Measurements from ENCODE around the gene KCNT2. TPM values are rescaled to one million over a fixed set of nuclear protein-coding genes. Genes with fewer than 3 reads are reported as not detected.

KCNT2 gene
- total and polyA plus RNA-seq, 2 experiments from 2014 or later: 0.14 to 0.32 TPM

- in situ Hi-C loops (cut with MboI): no loop called here
- no peaks in the 10 kb centered on the region for H3K4me1 ChIP-seq (ENCODE audit: insufficient read depth)
- no peak for TF ChIP-seq EZH2 (IDR thresholded peaks at IDR 0.05; ENCODE audit: insufficient read depth, poor library complexity, severe bottlenecking)
- no peak for TF ChIP-seq EZH2phosphoT487 (IDR thresholded peaks at IDR 0.05; ENCODE audit: insufficient read depth, low read depth)
- H2AFZ ChIP-seq: no peak overlapping the region
- H4K20me1 ChIP-seq (ENCODE audit: insufficient read depth): no peaks in the 10 kb centered on the region
- H3K79me2 ChIP-seq (ENCODE audit: insufficient read depth): no peaks in the 10 kb centered on the region
- no peak overlapping the region for H3K27ac ChIP-seq
- H3K9me3 ChIP-seq (ENCODE audit: low read depth): no peaks in the 10 kb centered on the region
- no peaks in the 10 kb centered on the region for H3K9me2 ChIP-seq (ENCODE audit: insufficient read depth)
- DNase-seq: no peak
- no peaks in the 10 kb centered on the region for H3K36me3 ChIP-seq (ENCODE audit: low read depth)
- H3K9ac ChIP-seq: no peak overlapping the region
- WGBS, 2 experiments (ENCODE audit: low coverage in 1 of 2, low lambda C conversion rate in 2 of 2, missing lambda C conversion rate in 2 of 2): 60 to 74% methylated on average over 3 of the region's 3 CpGs
- H3F3A ChIP-seq (ENCODE audit: insufficient read depth): no peaks in the 10 kb centered on the region
- no peak overlapping the region for H3K4me2 ChIP-seq (ENCODE audit: unreplicated experiment)
- no peaks in the 10 kb centered on the region for H3K27me3 ChIP-seq (replicated peaks; ENCODE audit: insufficient read depth)
- H3K4me3 ChIP-seq: no peak overlapping the region
Measured at GRCh38 chr1:196590959-196591358, 17.3 kb downstream of the KCNT2 start.

DNA sequence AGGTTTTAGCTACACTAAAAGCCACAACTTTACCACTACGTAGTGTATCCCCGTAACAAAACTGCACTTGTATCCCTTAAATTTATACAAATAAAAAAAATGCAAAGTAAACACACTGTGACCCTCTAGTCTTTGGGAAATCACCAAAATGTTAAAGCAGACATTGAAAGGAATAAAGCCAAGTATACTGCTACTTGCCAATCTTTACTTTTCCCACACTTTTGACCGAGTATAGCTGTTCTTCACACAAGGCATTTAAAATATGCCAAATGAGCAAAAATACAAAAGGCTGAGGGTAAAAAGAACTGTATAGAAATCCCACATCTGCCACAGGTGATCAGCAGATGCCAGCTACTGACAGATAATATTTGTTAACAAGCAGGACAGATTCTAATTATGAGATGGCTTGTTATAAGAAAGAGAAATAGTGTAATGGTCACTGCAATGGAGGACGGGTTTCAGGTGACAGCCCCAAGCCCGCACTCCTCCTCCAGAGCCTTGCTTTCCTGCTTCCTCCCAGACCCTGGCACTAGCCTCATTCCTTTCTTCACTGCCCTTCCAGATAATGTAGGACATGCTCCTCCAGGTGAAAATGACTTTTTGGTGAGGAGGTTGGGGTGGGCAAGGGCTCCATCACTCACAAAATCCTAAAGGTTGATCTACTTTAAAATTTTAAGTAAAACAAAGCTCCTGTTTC lies 18.1 kb downstream of the KCNT2 start:
- H3K27ac ChIP-seq: no peak overlapping the region
- no peaks in the 10 kb centered on the region for H3K79me2 ChIP-seq (ENCODE audit: insufficient read depth)
- no peak overlapping the region for H3K9ac ChIP-seq
- H2AFZ ChIP-seq: no peak overlapping the region
- no peaks in the 10 kb centered on the region for H3K4me1 ChIP-seq (ENCODE audit: insufficient read depth)
- in situ Hi-C loops (cut with MboI): no loop called here
- no peak for TF ChIP-seq EZH2phosphoT487 (IDR thresholded peaks at IDR 0.05; ENCODE audit: insufficient read depth, low read depth)
- H3K36me3 ChIP-seq (ENCODE audit: low read depth): no peaks in the 10 kb centered on the region
- no peaks in the 10 kb centered on the region for H3K9me2 ChIP-seq (ENCODE audit: insufficient read depth)
- H3K27me3 ChIP-seq (replicated peaks; ENCODE audit: insufficient read depth): no peaks in the 10 kb centered on the region
- no peaks in the 10 kb centered on the region for H3K9me3 ChIP-seq (ENCODE audit: low read depth)
- 82 to 84% methylated on average over 5 of the region's 5 CpGs for WGBS, 2 experiments (ENCODE audit: low coverage in 1 of 2, low lambda C conversion rate in 2 of 2, missing lambda C conversion rate in 2 of 2)
- DNase-seq: no peak
- no peaks in the 10 kb centered on the region for H4K20me1 ChIP-seq (ENCODE audit: insufficient read depth)
- H3K4me2 ChIP-seq (ENCODE audit: unreplicated experiment): no peak overlapping the region
- no peaks in the 10 kb centered on the region for H3F3A ChIP-seq (ENCODE audit: insufficient read depth)
- H3K4me3 ChIP-seq: no peak overlapping the region

DNA sequence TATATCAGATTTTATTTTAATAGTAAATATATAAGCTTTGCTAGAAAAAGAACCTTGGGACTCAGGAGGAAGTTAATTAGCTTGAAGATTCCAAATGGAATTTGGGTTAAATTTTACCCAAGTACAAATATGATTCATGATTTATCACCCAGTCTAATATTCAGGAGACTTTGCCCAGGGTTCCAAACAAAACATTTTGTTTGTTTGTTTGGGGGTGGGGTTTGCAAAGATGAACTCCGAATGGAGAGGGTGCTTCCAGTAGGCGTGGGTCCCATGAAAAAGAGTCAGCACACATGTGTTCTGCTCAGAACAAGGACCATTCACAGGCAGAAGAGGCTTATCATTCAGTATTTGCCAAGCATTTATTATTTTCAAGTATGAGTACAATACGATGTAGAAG lies 23.5 kb downstream of the KCNT2 start:
- Histone ChIP-seq H3K27ac (no peak overlapping the region), H4K20me1 (ENCODE audit: insufficient read depth) (no peaks in the 10 kb centered on the region), H3K79me2 (ENCODE audit: insufficient read depth) (no peaks in the 10 kb centered on the region), H3K9me3 (ENCODE audit: low read depth) (no peaks in the 10 kb centered on the region), H3K4me2 (ENCODE audit: unreplicated experiment) (no peak overlapping the region), H3K9ac (no peak overlapping the region), H3F3A (ENCODE audit: insufficient read depth) (no peaks in the 10 kb centered on the region), H3K4me3 (no peak overlapping the region), H3K36me3 (ENCODE audit: low read depth) (no peaks in the 10 kb centered on the region), H3K4me1 (ENCODE audit: insufficient read depth) (no peaks in the 10 kb centered on the region), H3K27me3 (replicated peaks; ENCODE audit: insufficient read depth) (no peaks in the 10 kb centered on the region), H3K9me2 (ENCODE audit: insufficient read depth) (no peaks in the 10 kb centered on the region), H2AFZ (no peak overlapping the region)
- TF ChIP-seq EZH2phosphoT487 (IDR thresholded peaks at IDR 0.05; ENCODE audit: insufficient read depth, low read depth) (no peak), EZH2 (IDR thresholded peaks at IDR 0.05; ENCODE audit: insufficient read depth, poor library complexity, severe bottlenecking) (no peak)
- in situ Hi-C loops (cut with MboI): no loop called here
- DNase-seq: no peak
- 53 to 54% methylated on average over 3 of the region's 3 CpGs for WGBS, 2 experiments (ENCODE audit: low coverage in 1 of 2, low lambda C conversion rate in 2 of 2, missing lambda C conversion rate in 2 of 2)

GRCh38 chr1:196577386-196577785 lies 30.9 kb downstream of the KCNT2 start:
- Histone ChIP-seq H4K20me1 (ENCODE audit: insufficient read depth) (no peaks in the 10 kb centered on the region), H3F3A (ENCODE audit: insufficient read depth) (no peaks in the 10 kb centered on the region), H3K27me3 (replicated peaks; ENCODE audit: insufficient read depth) (no peaks in the 10 kb centered on the region), H3K4me1 (ENCODE audit: insufficient read depth) (no peaks in the 10 kb centered on the region), H3K4me2 (ENCODE audit: unreplicated experiment) (no peak overlapping the region), H3K4me3 (no peak overlapping the region), H3K9me2 (ENCODE audit: insufficient read depth) (no peaks in the 10 kb centered on the region), H3K9ac (no peak overlapping the region), H3K27ac (no peak overlapping the region), H2AFZ (no peak overlapping the region), H3K36me3 (ENCODE audit: low read depth) (no peaks in the 10 kb centered on the region), H3K79me2 (ENCODE audit: insufficient read depth) (no peaks in the 10 kb centered on the region), H3K9me3 (ENCODE audit: low read depth) (no peaks in the 10 kb centered on the region)
- 86 to 92% methylated on average over 2 of the region's 2 CpGs for WGBS, 2 experiments (ENCODE audit: low coverage in 1 of 2, low lambda C conversion rate in 2 of 2, missing lambda C conversion rate in 2 of 2)
- DNase-seq: no peak
- no peak for TF ChIP-seq EZH2 (IDR thresholded peaks at IDR 0.05; ENCODE audit: insufficient read depth, poor library complexity, severe bottlenecking)
- in situ Hi-C loops (cut with MboI): no loop called here

DNA sequence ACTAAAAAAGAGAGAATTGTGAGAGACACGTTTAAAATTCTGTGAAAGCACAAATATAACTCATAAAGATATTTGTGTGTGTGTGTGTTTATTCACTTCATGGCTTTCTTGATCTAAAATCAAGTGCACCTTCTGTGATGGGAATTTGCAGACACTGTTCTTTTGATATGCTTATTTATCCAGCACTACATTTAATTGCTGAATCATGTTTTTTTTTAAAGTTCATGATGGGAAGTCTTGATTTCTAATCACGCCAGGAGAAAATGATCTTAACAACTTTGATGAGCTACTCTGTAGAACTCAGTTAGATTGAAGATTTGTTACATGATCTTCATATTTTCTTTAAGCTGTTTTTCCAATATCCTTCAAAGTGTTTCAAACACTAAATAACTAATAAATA lies 35.0 kb downstream of the KCNT2 start:
- in situ Hi-C loops (cut with MboI): no loop called here

More for the DNA sequence above, 35.0 kb downstream of the KCNT2 start:
- no peaks in the 10 kb centered on the region for H3K27me3 ChIP-seq (replicated peaks; ENCODE audit: insufficient read depth)
- no peak overlapping the region for H3K9ac ChIP-seq
- no peak overlapping the region for H2AFZ ChIP-seq
- no peaks in the 10 kb centered on the region for H3K9me3 ChIP-seq (ENCODE audit: low read depth)
- no peak overlapping the region for H3K4me3 ChIP-seq
- no peaks in the 10 kb centered on the region for H3K36me3 ChIP-seq (ENCODE audit: low read depth)
- DNase-seq: no peak
- no peaks in the 10 kb centered on the region for H3K79me2 ChIP-seq (ENCODE audit: insufficient read depth)
- H3F3A ChIP-seq (ENCODE audit: insufficient read depth): no peaks in the 10 kb centered on the region
- no peaks in the 10 kb centered on the region for H4K20me1 ChIP-seq (ENCODE audit: insufficient read depth)
- H3K4me1 ChIP-seq (ENCODE audit: insufficient read depth): no peaks in the 10 kb centered on the region
- H3K4me2 ChIP-seq (ENCODE audit: unreplicated experiment): no peak overlapping the region
- H3K27ac ChIP-seq: no peak overlapping the region
- TF ChIP-seq EZH2 (IDR thresholded peaks at IDR 0.05; ENCODE audit: insufficient read depth, poor library complexity, severe bottlenecking): no peak
- no peak for TF ChIP-seq EZH2phosphoT487 (IDR thresholded peaks at IDR 0.05; ENCODE audit: insufficient read depth, low read depth)
- 35 to 39% methylated on average over 2 of the region's 2 CpGs for WGBS, 2 experiments (ENCODE audit: low coverage in 1 of 2, low lambda C conversion rate in 2 of 2, missing lambda C conversion rate in 2 of 2)
- H3K9me2 ChIP-seq (ENCODE audit: insufficient read depth): no peaks in the 10 kb centered on the region
